ENCODE measurements around the gene SEMA3G. TPM values are rescaled to one million over a fixed set of nuclear protein-coding genes. Genes with fewer than 3 reads are reported as not detected.

The SEMA3G gene
- total RNA-seq, 1 experiment from 2014 or later, result 0.77 TPM

- no peaks in the 10 kb centered on the region for H3K27me3 ChIP-seq (ENCODE audit: low read length)
- H3K36me3 ChIP-seq (ENCODE audit: low read depth, low read length), result peaks cover 61% of the 10 kb centered on the region
- no TSS peak for BruUV-seq (replicated peaks)
- ChIA-PET POLR2A (ENCODE audit: unreplicated experiment) (no interaction called here), CTCF (no interaction called here)
- H3K79me2 ChIP-seq (ENCODE audit: low read length), result peaks cover 32% of the 10 kb centered on the region
- no peaks in the 10 kb centered on the region for H3K9me2 ChIP-seq (replicated peaks; ENCODE audit: low read length)
- no peaks in the 10 kb centered on the region for H3K9me3 ChIP-seq (ENCODE audit: low read length)
- TF ChIP-seq CTCF (conservative IDR thresholded peaks at IDR 0.05; ENCODE audit: low read depth, low read length) (no peak), EZH2 (IDR thresholded peaks at IDR 0.05; ENCODE audit: low read length, unreplicated experiment) (no peak), EZH2phosphoT487 (IDR thresholded peaks at IDR 0.05; ENCODE audit: borderline replicate concordance, low read length) (no peak)
- intact Hi-C loops (cut with micrococcal nuclease), result no loop called here
- no peak overlapping the region for H3K27ac ChIP-seq (ENCODE audit: low read length)
- no peaks in the 10 kb centered on the region for H3F3A ChIP-seq (ENCODE audit: low read length, unreplicated experiment)
- H3K4me2 ChIP-seq (ENCODE audit: low read length), result no peak overlapping the region
- ATAC-seq (no peak), DNase-seq (no peak)
- H3K9ac ChIP-seq (ENCODE audit: low read length), result no peak overlapping the region
- H2AFZ ChIP-seq (ENCODE audit: low read length), result no peak overlapping the region
- no peaks in the 10 kb centered on the region for H4K20me1 ChIP-seq (ENCODE audit: low read length)
- no peak overlapping the region for H3K4me3 ChIP-seq (ENCODE audit: low read length)
- H3K4me1 ChIP-seq (ENCODE audit: insufficient read depth, low read length), result peaks cover 12% of the 10 kb centered on the region
These were observed 38.7 kb downstream of the SEMA3G start for GRCh38 chr3:52406231-52406661.

- ChIA-PET POLR2A (ENCODE audit: unreplicated experiment) (no interaction called here), CTCF (no interaction called here)
- TF ChIP-seq CTCF (conservative IDR thresholded peaks at IDR 0.05; ENCODE audit: low read depth, low read length), result no peak
- no peak for TF ChIP-seq EZH2phosphoT487 (IDR thresholded peaks at IDR 0.05; ENCODE audit: borderline replicate concordance, low read length)
- TF ChIP-seq EZH2 (IDR thresholded peaks at IDR 0.05; ENCODE audit: low read length, unreplicated experiment), result no peak
- Histone ChIP-seq H3K9me2 (replicated peaks; ENCODE audit: low read length) (no peaks in the 10 kb centered on the region), H3K4me2 (ENCODE audit: low read length) (no peak overlapping the region), H3K36me3 (ENCODE audit: low read depth, low read length) (peaks cover 62% of the 10 kb centered on the region), H3K27ac (ENCODE audit: low read length) (no peak overlapping the region), H4K20me1 (ENCODE audit: low read length) (no peaks in the 10 kb centered on the region), H3K4me3 (ENCODE audit: low read length) (no peak overlapping the region), H3K79me2 (ENCODE audit: low read length) (peaks cover 26% of the 10 kb centered on the region), H2AFZ (ENCODE audit: low read length) (no peak overlapping the region), H3K27me3 (ENCODE audit: low read length) (no peaks in the 10 kb centered on the region), H3F3A (ENCODE audit: low read length, unreplicated experiment) (no peaks in the 10 kb centered on the region), H3K4me1 (ENCODE audit: insufficient read depth, low read length) (peaks cover 12% of the 10 kb centered on the region), H3K9me3 (ENCODE audit: low read length) (no peaks in the 10 kb centered on the region), H3K9ac (ENCODE audit: low read length) (no peak overlapping the region)
- BruUV-seq (replicated peaks), result no TSS peak
- intact Hi-C loops (cut with micrococcal nuclease), result no loop called here
- ATAC-seq (no peak), DNase-seq (no peak)
These were observed 39.2 kb downstream of the SEMA3G start for GRCh38 chr3:52405601-52406110.

- no peak overlapping the region for H3K9ac ChIP-seq (ENCODE audit: low read length)
These were observed 39.8 kb downstream of the SEMA3G start for GRCh38 chr3:52405066-52405465.

More at GRCh38 chr3:52405066-52405465, 39.8 kb downstream of the SEMA3G start:
- no peaks in the 10 kb centered on the region for H3K27me3 ChIP-seq (ENCODE audit: low read length)
- no peaks in the 10 kb centered on the region for H3K9me2 ChIP-seq (replicated peaks; ENCODE audit: low read length)
- ATAC-seq (no peak), DNase-seq (no peak)
- ChIA-PET POLR2A (ENCODE audit: unreplicated experiment) (no interaction called here), CTCF (no interaction called here)
- no peak overlapping the region for H3K27ac ChIP-seq (ENCODE audit: low read length)
- H4K20me1 ChIP-seq (ENCODE audit: low read length), result no peaks in the 10 kb centered on the region
- no peaks in the 10 kb centered on the region for H3F3A ChIP-seq (ENCODE audit: low read length, unreplicated experiment)
- H3K4me2 ChIP-seq (ENCODE audit: low read length), result no peak overlapping the region
- H3K36me3 ChIP-seq (ENCODE audit: low read depth, low read length), result peaks cover 63% of the 10 kb centered on the region
- no peak overlapping the region for H3K4me3 ChIP-seq (ENCODE audit: low read length)
- peaks cover 24% of the 10 kb centered on the region for H3K79me2 ChIP-seq (ENCODE audit: low read length)
- peaks cover 12% of the 10 kb centered on the region for H3K4me1 ChIP-seq (ENCODE audit: insufficient read depth, low read length)
- intact Hi-C loops (cut with micrococcal nuclease), result no loop called here
- no peak overlapping the region for H2AFZ ChIP-seq (ENCODE audit: low read length)
- no peak for TF ChIP-seq CTCF (conservative IDR thresholded peaks at IDR 0.05; ENCODE audit: low read depth, low read length)
- TF ChIP-seq EZH2 (IDR thresholded peaks at IDR 0.05; ENCODE audit: low read length, unreplicated experiment), result no peak
- TF ChIP-seq EZH2phosphoT487 (IDR thresholded peaks at IDR 0.05; ENCODE audit: borderline replicate concordance, low read length), result no peak
- no TSS peak for BruUV-seq (replicated peaks)
- no peaks in the 10 kb centered on the region for H3K9me3 ChIP-seq (ENCODE audit: low read length)
